GM18519 (cell line): ENCODE measurements around the gene SPSB1.

Experiments used
- ATAC-seq: cut with Tn5 transposase; IDR thresholded peaks from one replicate; pipeline ENCODE4 v1.9.1; 2021; ENCODE audit warnings: mild to moderate bottlenecking, moderate library complexity; ENCODE audit not compliant: unreplicated experiment, low FRiP score

The SPSB1 gene

GRCh38 chr1:9258629-9259028, 34.1 kb upstream of the SPSB1 start:
- no peak for ATAC-seq

GRCh38 chr1:9260059-9260766, 32.5 kb upstream of the SPSB1 start:
- ATAC-seq, result no peak

- no peak for ATAC-seq
These were observed 31.2 kb upstream of the SPSB1 start for GRCh38 chr1:9261496-9261895.

- no peak for ATAC-seq
These were observed 30.4 kb upstream of the SPSB1 start for GRCh38 chr1:9262096-9262986.

DNA sequence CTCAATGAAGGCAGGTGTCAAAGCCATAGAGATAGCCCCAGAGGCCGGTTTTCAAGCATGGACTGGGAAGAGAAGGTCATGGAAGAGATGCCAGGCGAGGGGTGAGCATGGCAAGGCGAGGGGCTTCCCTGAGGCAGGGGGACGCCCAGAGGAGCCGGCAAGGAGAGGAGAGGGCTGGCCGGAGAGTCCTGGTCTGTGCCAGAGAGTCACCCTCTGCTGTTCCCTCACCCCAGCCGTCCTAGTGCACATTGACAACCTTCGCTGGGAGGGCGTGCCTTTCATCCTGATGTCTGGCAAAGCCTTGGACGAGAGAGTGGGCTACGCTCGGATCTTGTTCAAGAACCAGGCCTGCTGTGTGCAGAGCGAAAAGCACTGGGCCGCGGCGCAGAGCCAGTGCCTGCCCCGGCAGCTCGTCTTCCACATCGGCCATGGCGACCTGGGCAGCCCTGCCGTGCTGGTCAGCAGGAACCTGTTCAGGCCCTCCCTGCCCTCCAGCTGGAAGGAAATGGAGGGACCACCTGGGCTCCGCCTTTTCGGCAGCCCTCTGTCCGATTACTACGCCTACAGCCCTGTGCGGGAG, 29.3 kb upstream of the SPSB1 start:
- ATAC-seq, result no peak

DNA sequence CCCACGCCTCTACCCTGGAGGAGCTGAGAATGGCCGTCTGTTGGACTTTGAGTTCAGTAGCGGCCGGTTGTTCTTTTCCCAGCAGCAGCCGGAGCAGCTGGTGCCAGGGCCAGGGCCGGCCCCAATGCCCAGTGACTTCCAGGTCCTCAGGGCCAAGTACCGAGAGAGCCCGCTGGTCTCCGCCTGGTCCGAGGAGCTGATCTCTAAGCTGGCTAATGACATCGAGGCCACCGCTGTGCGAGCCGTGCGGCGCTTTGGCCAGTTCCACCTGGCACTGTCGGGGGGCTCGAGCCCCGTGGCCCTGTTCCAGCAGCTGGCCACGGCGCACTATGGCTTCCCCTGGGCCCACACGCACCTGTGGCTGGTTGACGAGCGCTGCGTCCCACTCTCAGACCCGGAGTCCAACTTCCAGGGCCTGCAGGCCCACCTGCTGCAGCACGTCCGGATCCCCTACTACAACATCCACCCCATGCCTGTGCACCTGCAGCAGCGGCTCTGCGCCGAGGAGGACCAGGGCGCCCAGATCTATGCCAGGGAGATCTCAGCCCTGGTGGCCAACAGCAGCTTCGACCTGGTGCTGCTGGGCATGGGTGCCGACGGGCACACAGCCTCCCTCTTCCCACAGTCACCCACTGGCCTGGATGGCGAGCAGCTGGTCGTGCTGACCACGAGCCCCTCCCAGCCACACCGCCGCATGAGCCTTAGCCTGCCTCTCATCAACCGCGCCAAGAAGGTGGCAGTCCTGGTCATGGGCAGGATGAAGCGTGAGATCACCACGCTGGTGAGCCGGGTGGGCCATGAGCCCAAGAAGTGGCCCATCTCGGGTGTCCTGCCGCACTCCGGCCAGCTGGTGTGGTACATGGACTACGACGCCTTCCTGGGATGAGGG, 28.5 kb upstream of the SPSB1 start:
- ATAC-seq, result no peak

DNA sequence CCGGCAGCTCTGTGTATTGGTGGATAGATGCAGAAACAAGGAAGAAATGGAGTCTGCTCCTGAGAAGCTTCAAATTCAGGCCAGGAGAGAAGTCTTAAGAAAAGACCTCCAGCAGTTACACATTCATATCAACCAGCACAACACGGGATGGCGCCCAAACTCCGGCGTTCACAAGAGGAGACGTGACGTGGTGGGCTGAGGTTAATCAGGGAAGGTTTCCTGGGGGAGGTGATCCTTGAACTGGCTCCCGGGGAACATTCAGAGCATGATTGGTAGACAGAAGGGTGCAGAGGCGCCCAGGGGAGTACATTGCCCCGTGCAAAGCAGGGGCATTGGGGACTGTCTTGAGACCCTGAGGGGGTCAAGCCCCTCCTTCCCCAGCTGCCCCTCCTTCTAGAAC, 27.7 kb upstream of the SPSB1 start:
- no peak for ATAC-seq

- no peak for ATAC-seq
These were observed 26.7 kb upstream of the SPSB1 start for GRCh38 chr1:9265968-9266367.

DNA sequence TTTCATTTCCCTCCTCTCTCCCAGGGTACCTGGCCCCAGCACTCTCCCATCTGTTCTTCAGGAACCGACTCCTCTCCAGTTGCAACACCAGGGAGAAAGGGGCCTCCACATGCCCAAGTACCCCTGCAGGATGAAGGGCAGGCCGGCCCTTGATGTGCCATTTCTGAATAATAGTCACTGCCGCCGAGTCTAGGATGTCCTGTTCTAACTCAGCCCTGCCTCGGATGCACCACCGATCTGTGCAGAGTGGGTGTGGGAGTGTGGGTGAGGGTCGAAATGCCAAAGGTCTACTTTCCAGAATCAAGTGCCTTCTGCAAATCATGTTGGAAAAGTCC, 25.4 kb upstream of the SPSB1 start:
- ATAC-seq, result no peak

DNA sequence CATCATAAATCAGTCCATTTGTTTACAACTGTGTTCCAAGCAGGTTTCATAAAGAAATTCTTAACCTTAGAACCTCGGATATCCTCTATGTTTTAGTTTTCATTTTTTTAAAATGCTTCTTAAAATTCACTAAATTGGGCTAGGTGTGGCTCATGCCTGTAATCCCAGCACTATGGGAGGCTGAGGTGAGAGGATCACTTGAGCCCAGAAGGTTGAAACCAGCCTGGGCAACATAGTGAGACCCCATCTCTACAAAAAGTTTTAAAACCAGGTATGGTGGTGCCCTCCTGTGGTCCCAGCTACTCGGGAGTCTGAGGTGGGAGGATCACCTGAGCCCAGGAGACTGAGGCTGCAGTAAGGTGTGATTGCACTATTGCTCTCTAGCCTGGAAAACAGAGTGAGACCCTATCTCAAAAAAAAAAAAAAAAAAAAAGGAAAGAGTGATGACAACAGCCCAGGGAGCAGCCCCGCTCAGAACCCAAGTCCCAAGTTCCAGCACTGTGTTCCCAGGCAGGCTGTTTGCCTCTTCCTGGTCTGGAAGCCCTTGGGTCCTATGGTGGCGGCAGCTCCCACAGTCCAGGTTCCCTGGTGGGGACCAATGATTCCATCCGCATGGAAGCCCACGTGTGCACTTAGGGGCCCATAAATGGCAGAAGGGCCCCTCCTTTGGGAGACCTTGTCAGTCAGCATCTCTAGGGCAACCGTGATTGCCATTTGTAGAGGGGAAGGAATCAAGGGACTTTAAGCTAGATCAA, 24.7 kb upstream of the SPSB1 start:
- no peak for ATAC-seq

DNA sequence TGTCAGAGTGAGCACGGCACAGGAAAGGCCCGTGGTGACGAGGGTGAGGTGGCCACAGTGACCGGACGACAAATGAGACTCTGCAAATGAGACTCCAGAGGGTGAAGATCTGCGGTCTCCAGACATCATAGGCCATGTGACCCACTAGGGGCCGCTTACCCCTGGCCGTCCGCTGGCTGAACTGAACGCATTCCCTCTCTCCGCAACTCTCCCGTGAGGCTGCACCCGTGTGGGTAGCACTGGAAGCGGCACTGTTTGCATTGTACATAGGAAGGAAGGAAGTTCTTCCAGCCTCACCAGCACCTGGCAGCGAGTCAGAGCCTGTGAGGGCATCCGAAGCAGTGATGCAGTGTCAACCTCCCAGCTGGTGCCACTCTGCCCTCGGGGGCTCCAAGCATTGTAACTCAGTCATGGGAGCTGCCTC, 23.6 kb upstream of the SPSB1 start:
- no peak for ATAC-seq

- no peak for ATAC-seq
These were observed 23.0 kb upstream of the SPSB1 start for GRCh38 chr1:9269721-9270120.

DNA sequence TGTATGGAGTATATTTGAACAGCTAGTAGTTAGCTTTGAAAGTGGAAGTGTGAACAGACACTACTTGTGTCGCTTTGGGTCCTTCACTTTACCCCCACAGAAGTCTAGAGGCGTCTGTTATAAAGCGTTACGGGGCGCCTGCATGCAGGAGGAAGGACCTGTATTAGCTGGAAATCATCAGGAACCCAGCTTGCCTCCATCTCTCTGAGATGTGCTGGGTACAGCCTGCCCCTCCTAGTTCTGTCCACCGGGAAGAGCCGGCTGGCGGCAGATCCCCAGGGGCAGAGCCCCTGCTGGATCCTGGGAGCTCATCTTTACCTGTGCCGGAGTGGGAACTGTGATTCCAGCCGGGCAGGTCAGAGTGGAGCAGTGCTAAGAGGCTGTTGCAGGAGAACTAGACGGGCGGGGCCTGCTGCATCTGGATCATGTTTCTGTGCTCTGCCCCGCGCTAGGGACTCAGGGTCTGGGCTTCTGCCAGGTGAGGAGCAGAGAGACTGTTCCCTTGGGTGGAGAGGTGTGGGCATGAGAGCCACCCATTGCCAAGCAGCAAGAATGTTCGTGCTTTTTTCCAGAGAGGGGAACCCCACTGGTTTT, 22.3 kb upstream of the SPSB1 start:
- ATAC-seq, result no peak

GRCh38 chr1:9271283-9271682, 21.4 kb upstream of the SPSB1 start:
- ATAC-seq, result no peak

GRCh38 chr1:9271861-9272595, 20.7 kb upstream of the SPSB1 start:
- no peak for ATAC-seq

GRCh38 chr1:9273177-9273576, 19.5 kb upstream of the SPSB1 start:
- ATAC-seq, result no peak

DNA sequence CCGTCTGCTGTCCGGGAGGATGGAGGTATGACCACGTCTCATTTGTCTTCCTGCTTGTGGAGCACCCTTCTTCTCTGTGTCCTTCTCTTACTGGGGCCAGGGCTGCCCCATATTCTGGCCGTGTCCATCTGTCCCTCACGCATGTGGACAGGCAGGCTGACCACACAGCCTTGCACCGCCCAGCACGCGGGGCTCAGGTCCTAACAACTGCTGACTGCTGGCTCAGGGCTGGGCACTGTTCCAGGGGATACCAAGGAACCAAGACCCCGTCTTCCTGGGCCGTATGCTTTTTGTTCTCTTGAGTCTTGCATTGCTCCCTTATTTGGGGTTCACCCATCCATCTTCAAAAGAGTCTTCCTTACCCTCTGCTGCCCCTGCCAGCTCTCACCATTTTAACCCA, 17.5 kb upstream of the SPSB1 start:
- no peak for ATAC-seq

GRCh38 chr1:9275567-9276034, 17.1 kb upstream of the SPSB1 start:
- ATAC-seq, result peak; percentile 53

GRCh38 chr1:9278116-9278515, 14.6 kb upstream of the SPSB1 start:
- no peak for ATAC-seq
